ENCODE results near the gene AP1G1.

AP1G1 gene

DNA sequence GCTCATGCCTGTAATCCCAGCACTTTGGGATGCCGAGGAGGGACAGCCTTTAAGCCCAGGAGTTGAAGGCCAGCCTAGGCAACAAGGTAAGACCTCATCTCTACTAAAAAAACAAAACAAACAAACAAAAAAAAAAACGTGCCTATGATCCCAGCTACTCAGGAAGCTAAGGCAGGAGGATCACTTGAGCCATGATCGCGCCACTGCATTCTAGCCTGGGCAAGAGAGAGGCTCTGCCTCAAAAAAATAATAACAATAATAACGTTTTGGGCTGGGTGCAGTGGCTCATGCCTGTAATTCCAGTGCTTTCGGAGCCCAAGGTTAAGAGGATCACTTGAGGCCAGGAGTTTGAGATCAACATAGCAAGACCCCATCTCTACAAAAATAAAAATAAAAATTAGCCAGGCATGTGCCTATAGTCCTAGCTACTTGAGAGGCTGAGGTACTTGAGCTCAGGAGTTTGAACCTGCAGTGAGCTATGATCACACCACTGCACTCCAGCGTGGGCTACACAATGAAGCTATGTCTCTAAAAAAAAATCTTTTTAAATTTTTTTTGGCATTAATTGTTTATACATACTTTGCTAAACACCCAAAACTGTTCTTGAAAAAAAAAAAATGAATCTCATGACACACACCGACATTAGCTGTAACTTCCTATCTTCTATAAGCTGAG lies 87.4 kb downstream of the AP1G1 start:
- Histone ChIP-seq H3K9me3 (replicated peaks; ENCODE audit: low read length) (no peaks in the 10 kb centered on the region), H3K4me1 (ENCODE audit: control insufficient read depth, insufficient read depth, low read length) (peaks cover 11% of the 10 kb centered on the region), H3K36me3 (ENCODE audit: insufficient read depth, low read length) (peaks cover 5% of the 10 kb centered on the region), H3K9ac (ENCODE audit: low read depth, low read length) (no peak overlapping the region), H3K4me2 (ENCODE audit: low read length) (no peak overlapping the region), H3K27me3 (ENCODE audit: control insufficient read depth, insufficient read depth, low read length) (no peaks in the 10 kb centered on the region), H3K4me3 (ENCODE audit: low read length) (no peak overlapping the region)

DNA sequence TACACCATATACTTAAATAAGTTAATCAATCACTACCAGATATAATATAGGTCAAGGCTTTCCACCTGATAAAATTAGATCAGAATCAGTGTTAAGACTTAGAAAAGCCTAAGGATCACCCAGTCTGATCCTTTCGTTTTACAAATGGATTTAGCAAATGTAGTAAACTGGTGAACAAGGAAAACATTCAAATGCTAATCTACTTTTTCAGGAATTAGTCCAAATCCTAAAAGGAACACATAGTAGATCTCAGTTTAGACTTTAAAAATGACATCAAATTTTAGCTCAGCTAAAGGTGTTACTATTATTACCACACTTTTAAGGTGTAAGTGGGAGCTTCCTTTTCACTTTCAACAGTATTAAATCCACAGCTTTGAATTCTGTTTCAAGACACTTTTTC lies 96.1 kb downstream of the AP1G1 start:
- H3K4me2 ChIP-seq (ENCODE audit: low read length) = no peak overlapping the region
- H3K36me3 ChIP-seq (ENCODE audit: insufficient read depth, low read length) = peaks cover 10% of the 10 kb centered on the region
- H3K9ac ChIP-seq (ENCODE audit: low read depth, low read length) = no peak overlapping the region
- no peaks in the 10 kb centered on the region for H3K9me3 ChIP-seq (replicated peaks; ENCODE audit: low read length)
- no peak overlapping the region for H3K4me3 ChIP-seq (ENCODE audit: low read length)
- H3K4me1 ChIP-seq (ENCODE audit: control insufficient read depth, insufficient read depth, low read length) = peaks cover 26% of the 10 kb centered on the region
- no peaks in the 10 kb centered on the region for H3K27me3 ChIP-seq (ENCODE audit: control insufficient read depth, insufficient read depth, low read length)

DNA sequence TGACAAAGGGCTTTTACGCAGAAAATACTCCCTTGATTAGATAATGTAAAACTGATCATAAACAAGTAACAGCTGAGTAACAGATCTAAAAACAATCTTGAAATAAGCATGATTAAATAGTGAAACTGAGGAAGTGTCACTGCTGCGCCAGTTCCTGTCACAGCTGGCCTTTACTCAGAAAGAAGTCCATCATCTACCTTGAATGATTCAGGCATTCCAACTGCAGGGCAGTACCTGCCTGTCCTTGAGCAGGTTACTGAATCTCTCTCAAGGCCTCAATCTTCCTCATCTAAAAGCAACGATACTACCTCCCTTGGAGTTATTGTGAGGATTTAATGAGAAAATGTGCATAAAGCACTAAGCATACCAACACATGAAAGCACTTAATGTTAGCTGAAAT lies 96.8 kb downstream of the AP1G1 start:
- Histone ChIP-seq H3K9me3 (replicated peaks; ENCODE audit: low read length) (no peaks in the 10 kb centered on the region), H3K4me3 (ENCODE audit: low read length) (no peak overlapping the region)

DNA sequence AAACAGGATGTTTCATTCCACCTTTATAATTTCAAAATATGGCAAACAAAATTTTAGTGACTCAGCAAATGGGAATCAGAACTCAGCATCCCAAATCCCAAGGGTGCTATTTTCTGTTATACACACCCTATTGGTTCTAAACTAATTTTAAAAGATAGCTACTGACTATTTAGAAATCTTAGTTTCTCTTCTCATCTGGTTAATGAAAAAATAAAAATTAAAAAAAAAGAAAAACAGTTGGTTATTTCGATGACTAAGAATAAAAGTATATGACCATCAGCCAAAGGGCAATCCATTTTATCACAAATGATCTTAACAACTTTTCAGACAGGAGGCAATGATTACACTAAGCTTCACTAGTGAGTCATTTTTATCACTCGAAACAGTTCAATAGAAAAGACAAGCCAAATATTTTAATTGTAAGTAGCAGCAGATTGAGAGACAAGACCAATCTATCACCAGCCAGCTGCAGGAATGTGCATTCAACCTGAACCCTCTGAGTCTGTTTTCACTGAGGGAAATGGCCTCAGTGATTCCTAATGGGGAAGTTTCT lies 99.3 kb downstream of the AP1G1 start:
- Histone ChIP-seq H3K4me1 (ENCODE audit: control insufficient read depth, insufficient read depth, low read length) (peaks cover 28% of the 10 kb centered on the region), H3K4me3 (ENCODE audit: low read length) (no peak overlapping the region), H3K4me2 (ENCODE audit: low read length) (peak overlapping the region; percentile 56), H3K9me3 (replicated peaks; ENCODE audit: low read length) (no peaks in the 10 kb centered on the region), H3K9ac (ENCODE audit: low read depth, low read length) (no peak overlapping the region), H3K27me3 (ENCODE audit: control insufficient read depth, insufficient read depth, low read length) (no peaks in the 10 kb centered on the region), H3K36me3 (ENCODE audit: insufficient read depth, low read length) (peaks cover under 1% of the 10 kb centered on the region)

More for the DNA sequence above, 96.8 kb downstream of the AP1G1 start:
- Histone ChIP-seq H3K9ac (ENCODE audit: low read depth, low read length) (no peak overlapping the region), H3K4me2 (ENCODE audit: low read length) (no peak overlapping the region), H3K36me3 (ENCODE audit: insufficient read depth, low read length) (peaks cover 10% of the 10 kb centered on the region), H3K4me1 (ENCODE audit: control insufficient read depth, insufficient read depth, low read length) (peaks cover 28% of the 10 kb centered on the region), H3K27me3 (ENCODE audit: control insufficient read depth, insufficient read depth, low read length) (no peaks in the 10 kb centered on the region)

DNA sequence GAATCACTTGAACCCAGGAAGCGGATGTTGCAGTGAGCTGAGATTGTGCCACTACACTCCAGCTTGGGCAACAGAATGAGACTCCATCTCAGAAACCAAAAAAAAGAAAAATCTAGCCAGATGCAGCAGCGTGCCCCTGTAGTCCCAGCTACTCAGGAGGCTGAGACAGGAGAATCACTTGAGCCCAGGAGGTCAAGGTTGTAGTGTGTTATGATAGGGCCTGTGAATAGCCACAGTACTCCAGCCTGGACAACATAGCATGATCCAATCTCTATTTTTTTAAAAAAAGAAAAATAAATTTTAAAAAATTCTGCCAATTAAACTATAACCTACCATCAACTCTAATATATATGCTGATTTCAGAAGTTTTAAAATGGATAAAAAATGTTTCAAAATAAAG lies 99.9 kb downstream of the AP1G1 start:
- Histone ChIP-seq H3K9ac (ENCODE audit: low read depth, low read length) (no peak overlapping the region), H3K27me3 (ENCODE audit: control insufficient read depth, insufficient read depth, low read length) (no peaks in the 10 kb centered on the region), H3K36me3 (ENCODE audit: insufficient read depth, low read length) (no peaks in the 10 kb centered on the region), H3K4me1 (ENCODE audit: control insufficient read depth, insufficient read depth, low read length) (peaks cover 28% of the 10 kb centered on the region), H3K4me3 (ENCODE audit: low read length) (no peak overlapping the region), H3K9me3 (replicated peaks; ENCODE audit: low read length) (no peaks in the 10 kb centered on the region), H3K4me2 (ENCODE audit: low read length) (peak overlapping the region; percentile 56)

DNA sequence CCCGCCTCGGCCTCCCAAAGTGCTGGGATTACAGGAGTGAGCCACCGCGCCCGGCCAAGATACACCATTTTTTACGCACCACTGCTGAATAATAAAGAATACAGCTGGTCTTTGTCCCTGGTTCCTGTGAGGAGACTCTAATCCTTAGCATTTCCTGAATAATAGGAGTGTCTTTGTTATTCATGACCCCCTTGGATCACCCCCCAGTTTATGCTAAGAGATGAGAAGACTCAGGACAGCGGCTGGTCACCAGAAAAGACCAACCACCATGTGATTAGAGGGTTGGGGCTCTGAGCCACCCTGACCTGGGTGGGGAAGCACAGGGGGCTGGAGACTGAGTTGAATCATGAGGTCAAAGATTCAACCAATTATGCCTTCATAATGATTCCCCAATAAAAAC lies 101.4 kb downstream of the AP1G1 start:
- H3K4me1 ChIP-seq (ENCODE audit: control insufficient read depth, insufficient read depth, low read length) = peaks cover 28% of the 10 kb centered on the region
- H3K4me3 ChIP-seq (ENCODE audit: low read length) = no peak overlapping the region
- H3K36me3 ChIP-seq (ENCODE audit: insufficient read depth, low read length) = peaks cover 11% of the 10 kb centered on the region
- no peak overlapping the region for H3K4me2 ChIP-seq (ENCODE audit: low read length)
- no peaks in the 10 kb centered on the region for H3K27me3 ChIP-seq (ENCODE audit: control insufficient read depth, insufficient read depth, low read length)
- H3K9ac ChIP-seq (ENCODE audit: low read depth, low read length) = no peak overlapping the region
- no peaks in the 10 kb centered on the region for H3K9me3 ChIP-seq (replicated peaks; ENCODE audit: low read length)

DNA sequence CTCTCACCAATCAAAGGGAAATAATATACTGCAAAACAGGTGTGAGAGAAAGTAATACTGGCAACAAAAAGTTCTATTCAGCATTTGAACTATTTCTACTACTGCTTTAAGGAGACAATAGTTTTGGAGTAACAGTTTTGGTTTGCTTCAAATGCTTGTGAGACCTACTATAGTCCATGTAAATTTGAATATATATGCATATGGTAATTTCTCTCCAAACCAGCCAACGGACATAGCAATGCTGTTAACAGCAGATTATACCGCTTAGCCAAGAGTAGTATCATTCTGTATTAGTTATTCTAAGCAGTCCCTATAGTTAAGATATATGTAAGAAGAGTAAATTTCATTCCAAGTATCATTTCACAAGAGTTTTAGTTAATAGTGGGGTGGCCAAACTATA lies 102.6 kb downstream of the AP1G1 start:
- Histone ChIP-seq H3K9ac (ENCODE audit: low read depth, low read length) (no peak overlapping the region), H3K4me2 (ENCODE audit: low read length) (no peak overlapping the region), H3K9me3 (replicated peaks; ENCODE audit: low read length) (no peaks in the 10 kb centered on the region), H3K27me3 (ENCODE audit: control insufficient read depth, insufficient read depth, low read length) (no peaks in the 10 kb centered on the region), H3K4me3 (ENCODE audit: low read length) (no peak overlapping the region), H3K36me3 (ENCODE audit: insufficient read depth, low read length) (peaks cover 18% of the 10 kb centered on the region), H3K4me1 (ENCODE audit: control insufficient read depth, insufficient read depth, low read length) (peaks cover 28% of the 10 kb centered on the region)

DNA sequence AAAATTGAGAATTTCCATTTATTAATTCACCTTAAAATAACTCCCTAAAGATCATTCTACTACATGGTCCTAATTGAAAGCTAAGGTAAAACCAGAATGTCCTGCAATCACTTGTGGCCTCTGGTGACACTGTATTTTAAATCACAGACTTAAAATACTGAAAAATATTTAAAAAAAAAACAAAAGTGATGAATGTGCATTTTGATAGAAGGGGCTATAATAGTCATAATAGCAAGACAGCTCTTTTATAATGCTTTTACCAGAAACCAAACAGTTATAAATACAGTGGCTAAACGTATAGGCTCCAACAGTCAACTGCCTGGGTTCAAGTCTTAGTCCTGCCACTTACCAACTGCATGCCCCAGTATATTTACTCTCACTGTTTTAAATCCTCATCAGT lies 105.3 kb downstream of the AP1G1 start:
- Histone ChIP-seq H3K9me3 (replicated peaks; ENCODE audit: low read length) (no peaks in the 10 kb centered on the region), H3K4me3 (ENCODE audit: low read length) (no peak overlapping the region), H3K9ac (ENCODE audit: low read depth, low read length) (no peak overlapping the region), H3K4me2 (ENCODE audit: low read length) (no peak overlapping the region), H3K36me3 (ENCODE audit: insufficient read depth, low read length) (peaks cover 27% of the 10 kb centered on the region), H3K4me1 (ENCODE audit: control insufficient read depth, insufficient read depth, low read length) (peaks cover 11% of the 10 kb centered on the region), H3K27me3 (ENCODE audit: control insufficient read depth, insufficient read depth, low read length) (no peaks in the 10 kb centered on the region)

DNA sequence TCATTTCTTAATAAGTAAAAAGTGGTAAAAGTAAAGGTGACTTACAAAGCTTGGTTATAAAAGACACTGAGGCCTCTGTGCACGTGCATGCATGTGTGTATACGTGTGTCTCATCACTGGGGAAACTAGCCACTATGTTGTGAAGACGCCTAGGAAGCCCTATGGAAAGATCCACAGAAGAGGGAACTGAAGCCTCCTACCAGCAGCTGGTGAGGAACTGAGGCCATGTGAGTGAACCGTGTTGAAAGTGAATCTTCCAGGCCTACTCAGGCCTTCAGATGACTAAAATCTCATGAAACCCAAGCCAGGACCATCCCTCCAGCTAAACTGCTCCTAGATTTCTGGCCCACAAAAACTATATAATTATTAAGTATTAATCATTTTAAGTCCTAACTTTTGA lies 107.8 kb downstream of the AP1G1 start:
- Histone ChIP-seq H3K4me1 (ENCODE audit: control insufficient read depth, insufficient read depth, low read length) (no peaks in the 10 kb centered on the region), H3K9me3 (replicated peaks; ENCODE audit: low read length) (no peaks in the 10 kb centered on the region), H3K4me2 (ENCODE audit: low read length) (no peak overlapping the region), H3K4me3 (ENCODE audit: low read length) (no peak overlapping the region), H3K9ac (ENCODE audit: low read depth, low read length) (no peak overlapping the region), H3K36me3 (ENCODE audit: insufficient read depth, low read length) (peaks cover 31% of the 10 kb centered on the region), H3K27me3 (ENCODE audit: control insufficient read depth, insufficient read depth, low read length) (no peaks in the 10 kb centered on the region)

DNA sequence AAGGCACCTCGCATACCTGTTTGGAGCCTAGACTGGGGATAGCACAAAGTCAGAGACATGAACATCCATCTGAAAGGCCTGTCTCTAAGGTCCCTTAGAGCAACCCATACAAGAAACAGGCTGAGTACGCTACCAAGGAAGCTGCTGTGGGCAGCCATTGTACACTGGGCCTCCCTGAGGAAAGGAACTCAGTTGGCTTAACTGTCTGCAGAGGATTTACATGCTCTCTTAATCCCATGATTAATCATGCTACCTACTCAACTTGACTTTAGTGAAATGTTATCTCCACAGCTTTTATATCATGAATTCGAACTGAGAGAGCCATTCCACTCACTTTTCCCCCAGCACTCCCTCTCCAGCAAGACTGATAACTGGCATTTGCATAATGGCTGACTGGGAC lies 110.1 kb downstream of the AP1G1 start:
- Histone ChIP-seq H3K4me1 (ENCODE audit: control insufficient read depth, insufficient read depth, low read length) (no peaks in the 10 kb centered on the region), H3K36me3 (ENCODE audit: insufficient read depth, low read length) (peaks cover 31% of the 10 kb centered on the region), H3K9ac (ENCODE audit: low read depth, low read length) (no peak overlapping the region), H3K27me3 (ENCODE audit: control insufficient read depth, insufficient read depth, low read length) (no peaks in the 10 kb centered on the region), H3K9me3 (replicated peaks; ENCODE audit: low read length) (no peaks in the 10 kb centered on the region), H3K4me2 (ENCODE audit: low read length) (no peak overlapping the region), H3K4me3 (ENCODE audit: low read length) (no peak overlapping the region)

DNA sequence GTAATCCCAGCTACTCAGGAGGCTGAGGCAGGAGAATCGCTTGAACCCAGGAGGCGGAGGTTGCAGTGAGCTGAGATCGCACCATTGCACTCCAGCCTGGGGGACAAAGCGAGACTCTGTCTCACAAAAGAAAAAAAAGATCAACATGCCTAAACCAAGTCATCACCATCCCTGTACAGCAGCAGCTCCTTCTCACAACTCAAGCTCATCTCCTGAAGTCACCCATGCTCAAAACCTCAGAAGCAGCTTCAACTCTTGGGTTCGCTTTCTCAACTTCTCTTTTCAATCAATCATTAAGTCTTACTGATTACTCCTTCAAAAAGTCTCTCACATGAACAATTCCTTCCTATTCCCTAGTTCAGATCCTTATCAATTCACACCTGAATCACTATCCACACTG lies 115.5 kb downstream of the AP1G1 start:
- Histone ChIP-seq H3K27me3 (ENCODE audit: control insufficient read depth, insufficient read depth, low read length) (no peaks in the 10 kb centered on the region), H3K4me1 (ENCODE audit: control insufficient read depth, insufficient read depth, low read length) (no peaks in the 10 kb centered on the region), H3K4me2 (ENCODE audit: low read length) (no peak overlapping the region), H3K36me3 (ENCODE audit: insufficient read depth, low read length) (peaks cover 24% of the 10 kb centered on the region), H3K9me3 (replicated peaks; ENCODE audit: low read length) (no peaks in the 10 kb centered on the region), H3K4me3 (ENCODE audit: low read length) (no peak overlapping the region), H3K9ac (ENCODE audit: low read depth, low read length) (no peak overlapping the region)

DNA sequence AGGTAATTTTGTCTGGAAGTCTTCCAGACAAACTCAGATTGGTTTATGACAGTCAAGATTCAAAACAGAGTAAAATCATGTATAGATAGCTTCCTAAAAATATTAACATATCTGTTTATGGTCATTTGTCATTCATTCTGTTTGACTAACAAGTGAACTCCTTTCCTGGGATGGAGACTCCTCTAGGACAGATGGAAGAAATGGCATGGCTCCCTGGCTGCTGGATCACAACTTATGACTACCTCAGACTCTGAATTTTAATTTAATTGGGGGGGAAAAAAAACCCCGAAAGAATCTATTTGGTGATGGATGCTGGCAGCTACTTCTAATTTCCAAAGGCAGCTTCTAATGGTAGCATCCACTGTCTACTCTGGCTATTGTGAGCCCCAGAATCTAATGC lies 118.7 kb downstream of the AP1G1 start:
- Histone ChIP-seq H3K9ac (ENCODE audit: low read depth, low read length) (no peak overlapping the region), H3K4me2 (ENCODE audit: low read length) (no peak overlapping the region), H3K4me1 (ENCODE audit: control insufficient read depth, insufficient read depth, low read length) (no peaks in the 10 kb centered on the region), H3K27me3 (ENCODE audit: control insufficient read depth, insufficient read depth, low read length) (no peaks in the 10 kb centered on the region), H3K4me3 (ENCODE audit: low read length) (no peak overlapping the region), H3K9me3 (replicated peaks; ENCODE audit: low read length) (no peaks in the 10 kb centered on the region), H3K36me3 (ENCODE audit: insufficient read depth, low read length) (peaks cover 35% of the 10 kb centered on the region)

Measured in skeletal muscle satellite cell (primary cell).